ENCODE results near the gene TP63. TPM values are rescaled to one million over a fixed set of nuclear protein-coding genes. Genes with fewer than 3 reads are reported as not detected.

The TP63 gene
- polyA plus RNA-seq, 2 of the 4 experiments (the other 2 are of a cell fraction): 1.5 to 5.4 TPM

GRCh38 chr3:189790658-189791057 is 159.5 kb downstream of the TP63 start:
- WGBS (ENCODE audit: missing lambda C conversion rate): 94% methylated on average over 7 of the region's 7 CpGs
- DNase-seq (ENCODE audit: low read depth in 1 of 2, low spot score in 1 of 2): no peak
- FAIRE-seq: no peak
- ATAC-seq: no peak
- no peak for TF ChIP-seq HOXB5 (CRISPR knock-in tag; IDR thresholded peaks at IDR 0.05)
- no peak for TF ChIP-seq TP53 (CRISPR knock-in tag; IDR thresholded peaks at IDR 0.05)
- TF ChIP-seq CHD2 (IDR thresholded peaks at IDR 0.05; ENCODE audit: low read length, partially characterized antibody): no peak
- TF ChIP-seq EHMT2 (IDR thresholded peaks at IDR 0.05; ENCODE audit: low read depth): no peak
- no peak for TF ChIP-seq JUNB (IDR thresholded peaks at IDR 0.05)
- TF ChIP-seq PBX3 (IDR thresholded peaks at IDR 0.05): no peak
- no peak for TF ChIP-seq HEYL (CRISPR knock-in tag; IDR thresholded peaks at IDR 0.05)
- TF ChIP-seq TFCP2L1 (CRISPR knock-in tag; IDR thresholded peaks at IDR 0.05): no peak
- no peak for TF ChIP-seq ESRRA (IDR thresholded peaks at IDR 0.05; ENCODE audit: borderline replicate concordance, low read length)
- no peak for TF ChIP-seq HDAC2 (IDR thresholded peaks at IDR 0.05)
- TF ChIP-seq CEBPB (IDR thresholded peaks at IDR 0.05): no peak
- TF ChIP-seq, protein P1, sequence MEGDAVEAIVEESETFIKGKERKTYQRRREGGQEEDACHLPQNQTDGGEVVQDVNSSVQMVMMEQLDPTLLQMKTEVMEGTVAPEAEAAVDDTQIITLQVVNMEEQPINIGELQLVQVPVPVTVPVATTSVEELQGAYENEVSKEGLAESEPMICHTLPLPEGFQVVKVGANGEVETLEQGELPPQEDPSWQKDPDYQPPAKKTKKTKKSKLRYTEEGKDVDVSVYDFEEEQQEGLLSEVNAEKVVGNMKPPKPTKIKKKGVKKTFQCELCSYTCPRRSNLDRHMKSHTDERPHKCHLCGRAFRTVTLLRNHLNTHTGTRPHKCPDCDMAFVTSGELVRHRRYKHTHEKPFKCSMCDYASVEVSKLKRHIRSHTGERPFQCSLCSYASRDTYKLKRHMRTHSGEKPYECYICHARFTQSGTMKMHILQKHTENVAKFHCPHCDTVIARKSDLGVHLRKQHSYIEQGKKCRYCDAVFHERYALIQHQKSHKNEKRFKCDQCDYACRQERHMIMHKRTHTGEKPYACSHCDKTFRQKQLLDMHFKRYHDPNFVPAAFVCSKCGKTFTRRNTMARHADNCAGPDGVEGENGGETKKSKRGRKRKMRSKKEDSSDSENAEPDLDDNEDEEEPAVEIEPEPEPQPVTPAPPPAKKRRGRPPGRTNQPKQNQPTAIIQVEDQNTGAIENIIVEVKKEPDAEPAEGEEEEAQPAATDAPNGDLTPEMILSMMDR (IDR thresholded peaks at IDR 0.05): no peak
- no peak for TF ChIP-seq CHD4 (IDR thresholded peaks at IDR 0.05; ENCODE audit: borderline replicate concordance)
- no peak for TF ChIP-seq RNF2 (IDR thresholded peaks at IDR 0.05; ENCODE audit: borderline replicate concordance, low read depth)
- TF ChIP-seq RFX5 (IDR thresholded peaks at IDR 0.05): no peak
- no peak for TF ChIP-seq SMC3 (IDR thresholded peaks at IDR 0.05)
- no peak for TF ChIP-seq HOXA7 (CRISPR knock-in tag; IDR thresholded peaks at IDR 0.05)
- TF ChIP-seq FOXS1 (CRISPR knock-in tag; IDR thresholded peaks at IDR 0.05): no peak
- TF ChIP-seq, protein P2, sequence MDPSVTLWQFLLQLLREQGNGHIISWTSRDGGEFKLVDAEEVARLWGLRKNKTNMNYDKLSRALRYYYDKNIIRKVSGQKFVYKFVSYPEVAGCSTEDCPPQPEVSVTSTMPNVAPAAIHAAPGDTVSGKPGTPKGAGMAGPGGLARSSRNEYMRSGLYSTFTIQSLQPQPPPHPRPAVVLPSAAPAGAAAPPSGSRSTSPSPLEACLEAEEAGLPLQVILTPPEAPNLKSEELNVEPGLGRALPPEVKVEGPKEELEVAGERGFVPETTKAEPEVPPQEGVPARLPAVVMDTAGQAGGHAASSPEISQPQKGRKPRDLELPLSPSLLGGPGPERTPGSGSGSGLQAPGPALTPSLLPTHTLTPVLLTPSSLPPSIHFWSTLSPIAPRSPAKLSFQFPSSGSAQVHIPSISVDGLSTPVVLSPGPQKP (IDR thresholded peaks at IDR 0.05; ENCODE audit: low read depth, low read length): no peak
- Histone ChIP-seq H3K4me1 (no peaks in the 10 kb centered on the region), H3K4me2 (no peak overlapping the region), H3K4me3 (no peak overlapping the region), H3K9me3 (no peaks in the 10 kb centered on the region), H3K27ac (no peak overlapping the region)
- POLR2A ChIA-PET: no interaction called here
- CTCF ChIA-PET: interaction anchor here (0.7 to 1.1 kb wide), 2 partner anchors 116 to 978 kb away, joined by 3 to 4 read pairs; no protein-coding TSS in a partner anchor

- no peak for FAIRE-seq
- 87% methylated on average over 7 of the region's 7 CpGs for WGBS (ENCODE audit: missing lambda C conversion rate)
- Histone ChIP-seq H3K9me3 (no peaks in the 10 kb centered on the region), H3K27ac (peak overlapping the region in 1 of 2 experiments; percentile 35; a peak in 1 of 6 replicates), H3K4me1 (no peaks in the 10 kb centered on the region), H3K4me2 (no peak overlapping the region), H3K4me3 (no peak overlapping the region)
- DNase-seq (ENCODE audit: low read depth in 1 of 2, low spot score in 1 of 2): no peak
- no peak for ATAC-seq
- ChIA-PET CTCF (no interaction called here), POLR2A (no interaction called here)
- TF ChIP-seq EHMT2 (IDR thresholded peaks at IDR 0.05; ENCODE audit: low read depth): no peak
- no peak for TF ChIP-seq ESRRA (IDR thresholded peaks at IDR 0.05; ENCODE audit: borderline replicate concordance, low read length)
- TF ChIP-seq, protein P3, sequence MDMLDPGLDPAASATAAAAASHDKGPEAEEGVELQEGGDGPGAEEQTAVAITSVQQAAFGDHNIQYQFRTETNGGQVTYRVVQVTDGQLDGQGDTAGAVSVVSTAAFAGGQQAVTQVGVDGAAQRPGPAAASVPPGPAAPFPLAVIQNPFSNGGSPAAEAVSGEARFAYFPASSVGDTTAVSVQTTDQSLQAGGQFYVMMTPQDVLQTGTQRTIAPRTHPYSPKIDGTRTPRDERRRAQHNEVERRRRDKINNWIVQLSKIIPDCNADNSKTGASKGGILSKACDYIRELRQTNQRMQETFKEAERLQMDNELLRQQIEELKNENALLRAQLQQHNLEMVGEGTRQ (IDR thresholded peaks at IDR 0.05): no peak
- no peak for TF ChIP-seq HES2 (IDR thresholded peaks at IDR 0.05)
- no peak for TF ChIP-seq GATA3 (IDR thresholded peaks at IDR 0.05; ENCODE audit: borderline replicate concordance)
- TF ChIP-seq SMC3 (IDR thresholded peaks at IDR 0.05): no peak
- TF ChIP-seq CEBPB (IDR thresholded peaks at IDR 0.05): no peak
- TF ChIP-seq TFCP2L1 (CRISPR knock-in tag; IDR thresholded peaks at IDR 0.05): no peak
- no peak for TF ChIP-seq CHD2 (IDR thresholded peaks at IDR 0.05; ENCODE audit: low read length, partially characterized antibody)
- no peak for TF ChIP-seq FOXS1 (CRISPR knock-in tag; IDR thresholded peaks at IDR 0.05)
- TF ChIP-seq FOSB (CRISPR knock-in tag; IDR thresholded peaks at IDR 0.05): no peak
- TF ChIP-seq ZSCAN20 (CRISPR knock-in tag; IDR thresholded peaks at IDR 0.05): no peak
- TF ChIP-seq EP300 (IDR thresholded peaks at IDR 0.05): no peak
- TF ChIP-seq TP53 (CRISPR knock-in tag; IDR thresholded peaks at IDR 0.05): no peak
- no peak for TF ChIP-seq ZC3H11A (IDR thresholded peaks at IDR 0.05)
- no peak for TF ChIP-seq HOXB5 (CRISPR knock-in tag; IDR thresholded peaks at IDR 0.05)
Observed at GRCh38 chr3:189792046-189792929, 161.1 kb downstream of the TP63 start.

Data from A549 (cell line).